HG03103 (cell line): ENCODE results near the gene AMOT.
A peak's percentile ranks its signal among the peaks of the same experiment; 100 is the strongest.
"Not testable (repeated sequence)": the region's sequence is repeated elsewhere in the genome, so short reads cannot be mapped to it uniquely, and the experiment has no call there.

Source experiments
- ATAC-seq: cut with Tn5 transposase; IDR thresholded peaks from one replicate; pipeline ENCODE4 v1.9.1; 2021; ENCODE audit warnings: low read depth; ENCODE audit not compliant: unreplicated experiment

The AMOT gene

DNA sequence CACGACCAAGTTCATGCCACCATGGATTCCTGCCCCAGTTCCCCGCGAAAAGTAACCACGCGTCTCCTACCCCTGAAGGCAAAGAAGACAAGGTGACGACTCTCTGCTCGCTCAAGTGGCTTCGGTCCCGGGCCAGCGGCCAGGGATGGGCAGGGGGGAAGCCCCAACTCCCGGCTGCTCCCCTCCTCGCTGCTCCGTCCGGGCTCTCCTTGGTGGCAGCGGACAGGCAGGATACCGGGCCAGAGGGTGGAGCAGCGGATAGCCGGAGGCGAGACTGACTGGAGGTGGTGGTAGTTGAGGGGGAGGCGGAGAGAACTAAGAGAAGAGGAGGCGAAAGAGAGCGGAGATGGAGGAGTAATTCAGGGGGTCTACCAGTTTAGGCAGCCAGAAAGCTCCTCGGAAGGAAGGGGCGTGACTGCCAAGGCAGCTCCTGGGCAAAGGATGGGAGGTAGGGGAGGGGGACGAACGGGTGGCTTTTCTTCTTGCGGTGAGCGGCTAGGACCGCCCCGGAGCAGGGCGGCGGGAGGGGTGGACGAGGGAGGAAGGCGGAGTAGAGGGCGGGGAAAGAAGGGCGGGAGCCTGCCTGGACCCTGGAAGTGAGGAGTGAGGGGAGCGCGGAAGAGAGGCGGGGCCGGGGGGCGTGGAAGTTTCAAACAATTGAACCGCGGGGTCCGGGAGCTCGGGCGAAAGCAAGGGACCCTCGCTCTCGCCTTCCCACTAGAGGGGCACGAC lies at the start of gene AMOT:
Gene AMOT, minus strand, starts transcription at position 450 of the 732 bp plus-strand sequence. CDS start 17,705 bp downstream, outside the sequence.
- ATAC-seq = peak; percentile 53

DNA sequence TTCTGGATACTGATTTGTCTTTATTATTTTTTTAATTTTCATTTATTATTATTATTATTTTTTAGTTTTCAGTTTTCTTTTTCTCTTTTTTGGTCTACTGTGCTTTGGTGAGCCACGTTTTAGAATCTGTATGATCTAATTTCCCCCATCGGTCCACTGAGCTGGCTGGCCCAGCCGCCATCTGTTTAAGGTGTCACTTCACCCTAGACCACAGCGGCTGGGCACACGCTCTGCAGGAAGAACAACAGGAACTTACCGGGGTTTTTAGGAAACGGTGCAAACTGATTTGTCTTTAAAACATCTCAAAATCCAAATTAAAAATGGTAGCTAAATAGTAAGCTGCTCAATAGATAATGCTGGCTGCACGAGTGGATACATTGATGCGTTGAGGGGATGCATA lies 48.8 kb upstream of the AMOT start:
- ATAC-seq = no peak

GRCh38 chrX:112888916-112889315 lies 48.3 kb upstream of the AMOT start:
- no peak for ATAC-seq

DNA sequence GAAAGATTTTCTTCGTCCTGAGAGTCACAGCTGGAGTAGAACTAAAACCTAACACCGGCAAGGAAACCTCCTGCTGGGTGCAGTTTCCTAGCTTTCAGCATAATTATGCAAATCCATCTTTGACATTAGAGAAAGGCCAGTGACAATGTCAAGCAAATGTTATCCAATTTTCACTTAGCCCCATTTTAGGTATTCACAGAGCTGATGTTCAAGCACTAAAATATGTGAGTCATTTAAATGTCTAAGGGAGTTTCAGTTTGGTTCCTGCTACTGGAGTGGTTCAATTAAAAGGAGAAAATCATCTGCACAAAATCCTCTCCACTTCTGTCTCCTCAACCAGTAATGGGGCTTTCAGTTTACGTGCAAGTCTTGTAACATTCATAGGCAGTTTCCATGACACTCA lies 37.1 kb upstream of the AMOT start:
- ATAC-seq = no peak

- no peak for ATAC-seq
Measured at GRCh38 chrX:112874614-112875013, 34.0 kb upstream of the AMOT start.

GRCh38 chrX:112874175-112874574 lies 33.5 kb upstream of the AMOT start:
- peak; percentile 41 for ATAC-seq

- ATAC-seq = no peak
Measured at GRCh38 chrX:112868586-112868985, 28.0 kb upstream of the AMOT start.

DNA sequence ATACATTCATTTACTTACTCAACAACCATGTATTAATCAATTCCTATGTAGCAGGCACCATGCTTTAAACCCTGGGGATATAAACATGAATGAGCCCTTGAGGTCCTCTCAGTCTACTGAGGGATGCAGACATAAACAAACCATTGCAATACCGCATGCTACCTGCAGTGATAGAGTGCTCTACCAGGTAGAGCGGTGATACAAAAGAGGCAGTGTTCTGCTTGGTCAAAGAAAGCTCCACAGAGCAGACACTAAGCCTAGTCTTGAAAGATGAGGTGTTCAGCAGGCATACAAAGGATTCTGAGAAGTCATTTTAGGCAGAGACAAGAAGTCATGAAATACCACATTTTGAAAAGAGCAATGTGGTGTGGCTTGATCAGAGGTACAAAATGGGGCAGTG lies 26.9 kb upstream of the AMOT start:
- ATAC-seq = peak; percentile 74

DNA sequence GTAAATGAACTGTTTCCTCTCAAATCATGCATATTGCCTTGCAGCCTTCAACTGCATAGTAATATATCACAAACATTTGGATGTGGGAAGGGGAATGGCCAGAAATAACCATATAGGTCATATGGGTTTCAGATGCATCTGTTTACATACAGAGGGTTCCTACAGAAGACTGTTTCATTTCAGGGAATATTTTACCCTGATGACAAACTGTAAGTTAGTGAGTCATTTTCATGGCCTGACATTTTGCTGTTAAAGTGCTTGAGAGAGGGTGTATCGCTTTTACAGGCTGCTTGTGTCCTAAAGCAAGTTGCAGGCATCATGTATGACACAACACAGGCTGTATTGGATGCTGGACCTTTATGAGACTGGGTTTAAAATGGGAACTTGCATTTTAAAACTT lies 25.5 kb upstream of the AMOT start:
- ATAC-seq = no peak

DNA sequence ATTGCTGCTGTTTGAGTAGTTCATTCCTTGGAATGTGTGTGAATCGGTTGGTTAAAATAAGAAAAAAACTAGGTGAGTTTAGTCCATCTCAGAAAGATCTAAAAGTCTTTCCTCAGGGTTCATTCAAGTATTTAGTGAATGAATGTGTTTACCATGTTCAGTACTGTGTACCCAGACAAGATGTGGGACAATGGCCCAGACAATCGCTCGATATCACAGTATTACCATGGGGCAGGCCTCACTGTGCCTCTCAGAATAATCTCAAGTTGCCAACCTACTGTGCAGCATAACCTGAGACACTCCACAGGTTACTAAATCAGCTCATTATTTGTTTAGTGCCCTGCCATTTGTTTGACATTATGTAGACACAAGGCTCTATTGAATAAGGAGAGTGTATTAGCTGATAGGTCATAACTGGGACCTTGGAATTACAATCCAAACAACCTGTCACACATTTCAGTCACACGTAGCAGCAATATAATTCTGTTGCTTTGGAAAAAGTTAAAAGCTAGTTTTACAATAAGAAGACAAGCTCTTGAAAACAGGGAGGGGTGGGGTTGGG lies 24.9 kb upstream of the AMOT start:
- no peak for ATAC-seq

GRCh38 chrX:112863850-112864249 lies 23.2 kb upstream of the AMOT start:
- no peak for ATAC-seq

- ATAC-seq = no peak
Measured at GRCh38 chrX:112857478-112857878, 16.8 kb upstream of the AMOT start.

DNA sequence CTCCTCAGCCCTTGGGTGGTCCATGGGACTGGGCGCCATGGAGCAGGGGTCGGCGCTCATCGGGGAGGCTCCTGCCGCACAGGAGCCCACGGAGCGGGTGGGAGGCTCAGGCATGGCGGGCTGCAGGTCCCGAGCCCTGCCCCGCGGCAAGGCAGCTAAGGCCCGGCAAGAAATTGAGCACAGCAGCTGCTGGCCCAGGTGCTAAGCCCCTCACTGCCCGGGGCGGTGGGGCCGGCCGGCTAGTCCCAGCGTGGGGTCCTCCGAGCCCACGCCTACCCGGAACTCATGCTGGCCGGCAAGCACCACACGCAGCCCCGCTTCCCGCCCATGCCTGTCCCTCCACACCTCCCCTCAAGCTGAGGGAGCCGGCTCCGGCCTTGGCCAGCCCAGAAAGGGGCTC lies 14.3 kb upstream of the AMOT start:
- not testable (repeated sequence) for ATAC-seq

DNA sequence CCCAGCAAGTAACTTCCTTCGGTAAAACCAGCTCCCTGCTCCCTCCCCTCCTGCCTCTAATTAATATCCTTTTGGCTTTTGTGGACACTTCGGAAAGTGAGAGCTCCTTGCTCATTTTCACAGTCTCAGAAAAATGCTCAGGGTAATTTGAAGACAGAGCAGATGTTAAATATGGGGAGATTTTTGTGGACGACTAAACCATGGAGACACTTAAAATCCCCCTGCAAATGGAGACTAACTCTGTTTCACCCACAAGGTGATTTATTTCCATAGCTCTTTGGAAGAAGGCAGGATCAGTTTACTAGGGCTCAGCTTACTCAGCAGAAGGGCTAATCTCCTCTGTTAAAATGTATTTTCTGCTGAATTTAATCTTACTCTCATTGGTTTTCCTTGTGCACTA lies 12.2 kb upstream of the AMOT start:
- no peak for ATAC-seq

DNA sequence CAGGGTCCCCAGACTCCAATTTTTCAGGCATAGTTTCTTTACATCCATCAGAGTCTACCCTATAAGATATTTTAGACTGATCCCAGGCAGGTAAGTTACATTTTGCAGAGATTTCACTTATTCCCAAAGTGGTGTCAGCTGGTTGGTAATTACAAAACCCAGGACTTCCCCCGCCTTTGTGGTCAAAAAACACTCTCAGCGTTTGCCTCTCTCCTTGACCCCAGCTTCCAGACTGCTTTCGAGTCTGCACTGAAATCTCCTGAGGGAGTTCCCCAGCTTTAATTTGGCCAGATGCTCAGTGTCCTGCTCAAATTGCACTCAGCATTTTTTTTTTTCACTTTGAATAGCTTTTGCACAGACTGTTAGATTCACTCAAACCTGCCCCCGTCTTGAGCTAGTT lies 11.2 kb upstream of the AMOT start:
- ATAC-seq = peak; percentile 40

- peak; percentile 83 for ATAC-seq
Measured at GRCh38 chrX:112851161-112851779, 10.6 kb upstream of the AMOT start.

GRCh38 chrX:112849016-112849415 lies 8.4 kb upstream of the AMOT start:
- ATAC-seq = no peak

DNA sequence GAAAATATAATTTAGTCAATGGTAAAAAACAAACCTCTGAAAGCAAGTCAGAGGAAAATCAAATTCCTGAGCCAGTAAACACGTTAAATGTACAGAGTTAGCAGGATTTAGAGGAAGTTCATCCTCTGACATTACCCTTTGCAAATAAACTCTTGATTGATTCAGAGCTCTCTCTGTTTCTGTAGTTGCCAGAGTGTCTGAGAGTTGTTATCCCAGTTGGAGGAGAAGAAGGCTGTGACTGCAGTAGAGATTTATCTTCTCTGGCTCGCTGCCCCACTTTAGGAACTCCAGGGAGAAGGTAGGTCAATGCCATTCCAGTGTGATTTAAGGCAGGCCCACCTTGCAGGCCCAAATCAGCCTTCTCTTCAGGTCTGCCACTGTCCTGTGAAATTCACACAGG lies 6.2 kb upstream of the AMOT start:
- ATAC-seq = no peak

DNA sequence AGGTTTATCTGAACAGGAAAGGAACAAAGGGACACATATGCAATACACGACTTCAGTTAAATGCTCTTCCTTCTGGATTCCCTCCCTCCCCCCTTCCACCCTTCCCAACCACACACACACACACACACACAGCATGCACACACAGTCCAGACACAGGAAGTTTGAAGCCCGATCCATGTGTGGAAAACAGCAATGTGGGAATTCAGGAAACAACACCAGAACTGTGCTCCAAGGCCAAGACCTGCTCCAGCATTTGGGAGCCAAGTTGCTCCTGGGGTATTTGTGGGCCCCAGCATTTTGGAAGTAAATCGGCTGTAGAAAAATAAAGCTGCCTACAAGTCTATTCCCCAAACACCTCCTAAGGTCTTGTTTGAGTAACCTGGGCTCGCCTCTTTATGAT lies 5.6 kb upstream of the AMOT start:
- no peak for ATAC-seq

DNA sequence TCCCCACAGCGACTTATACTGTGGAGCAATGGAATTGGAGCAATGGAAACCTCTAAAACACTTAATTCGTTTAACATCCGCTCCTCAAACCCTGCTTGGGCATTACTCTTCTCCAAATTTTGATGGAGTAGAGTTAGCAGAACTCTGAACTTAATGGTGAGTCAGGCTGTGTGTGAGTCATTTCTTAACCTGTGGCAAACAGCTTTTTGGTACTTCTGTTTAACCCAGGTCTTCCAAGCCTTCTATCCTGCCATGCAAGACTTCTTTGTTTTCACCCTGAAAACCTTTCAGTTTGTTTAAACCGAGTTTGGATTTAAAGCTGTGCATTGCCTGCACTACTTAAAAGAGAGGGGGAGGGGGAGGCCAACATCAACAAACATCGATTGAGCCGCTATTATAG lies 3.6 kb upstream of the AMOT start:
- ATAC-seq = no peak

DNA sequence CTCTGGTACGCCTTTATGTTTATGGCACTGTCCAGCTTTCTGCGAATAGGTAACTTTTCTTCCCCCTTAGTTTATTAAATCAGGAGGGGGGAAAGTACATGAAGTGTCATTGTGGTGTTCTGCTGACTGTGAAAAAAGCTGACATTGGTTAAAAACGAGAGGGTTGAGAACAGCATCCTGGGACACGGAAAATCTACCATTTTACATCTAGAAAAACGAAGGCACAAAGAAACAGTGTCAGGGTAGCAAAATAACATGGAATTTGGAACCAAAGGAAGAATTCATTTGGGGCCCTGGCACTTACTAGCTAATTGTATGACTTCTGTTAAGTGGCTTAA lies 1.2 kb upstream of the AMOT start:
- no peak for ATAC-seq

DNA sequence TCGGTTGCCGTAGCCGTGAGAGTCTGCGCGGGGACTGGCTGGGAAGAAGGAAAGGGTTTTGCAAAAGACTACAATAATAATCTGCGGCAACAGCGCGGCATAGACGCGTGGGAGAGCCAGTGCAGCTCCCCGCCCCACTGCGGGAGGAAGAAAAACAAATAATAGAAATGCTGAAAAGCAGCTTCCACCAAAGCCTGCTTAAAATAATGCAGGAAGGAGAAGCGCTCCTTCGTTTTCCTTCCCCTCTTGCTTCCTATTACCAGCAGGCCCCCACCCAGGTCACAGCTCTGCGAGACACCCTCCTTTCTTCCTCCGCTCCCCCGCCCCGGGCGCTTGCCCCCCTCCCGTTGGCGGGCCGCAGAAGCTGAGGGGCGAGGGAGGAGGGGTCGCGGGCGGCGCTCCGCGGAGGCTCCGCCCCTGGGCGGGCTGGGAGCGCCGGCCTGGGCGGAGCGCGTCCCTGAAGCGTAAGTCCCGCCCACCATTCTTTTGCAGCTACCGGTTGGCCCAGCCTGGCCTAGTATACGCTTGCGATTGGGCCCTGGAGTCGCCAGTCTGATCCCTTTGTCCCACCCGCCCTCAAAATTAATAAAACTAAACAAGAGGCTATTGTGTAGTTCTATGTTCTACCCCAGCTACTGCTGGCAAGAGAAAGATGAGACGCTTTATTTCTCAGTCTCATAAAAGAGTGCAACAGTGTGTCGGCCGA lies 636 bp upstream of the AMOT start:
- ATAC-seq = peak; percentile 90
